Fibroblast of skin of right quadriceps (primary cell): ENCODE results near the gene PAXIP1.
"Not testable (repeated sequence)": the region's sequence is repeated elsewhere in the genome, so short reads cannot be mapped to it uniquely, and the experiment has no call there.

Experiments
- DNase-seq: peaks from one replicate; pipeline ENCODE4 v3.0.0-alpha.2; 2013

PAXIP1 gene

DNA sequence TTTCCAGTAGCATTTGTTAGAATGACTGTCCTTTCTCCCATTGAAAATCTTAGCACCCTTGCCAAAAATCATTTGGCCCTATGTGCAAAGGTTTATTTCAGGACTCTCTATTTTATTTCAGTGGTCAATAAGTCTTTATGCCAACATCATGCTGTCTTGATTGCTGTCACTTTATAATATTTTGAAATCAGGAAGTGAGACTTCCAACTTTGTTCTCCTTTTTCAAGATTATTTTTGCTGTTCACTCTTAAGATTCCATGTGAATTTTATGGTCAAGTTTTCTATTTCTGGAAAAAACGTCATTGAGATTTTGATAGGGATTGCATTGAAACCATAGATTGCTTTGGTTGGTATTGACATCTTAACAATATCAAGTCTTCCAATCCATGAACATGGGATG lies 65.1 kb downstream of the PAXIP1 start:
- DNase-seq = no peak

GRCh38 chr7:154934353-154934952 lies 68.5 kb downstream of the PAXIP1 start:
- DNase-seq = not testable (repeated sequence)

DNA sequence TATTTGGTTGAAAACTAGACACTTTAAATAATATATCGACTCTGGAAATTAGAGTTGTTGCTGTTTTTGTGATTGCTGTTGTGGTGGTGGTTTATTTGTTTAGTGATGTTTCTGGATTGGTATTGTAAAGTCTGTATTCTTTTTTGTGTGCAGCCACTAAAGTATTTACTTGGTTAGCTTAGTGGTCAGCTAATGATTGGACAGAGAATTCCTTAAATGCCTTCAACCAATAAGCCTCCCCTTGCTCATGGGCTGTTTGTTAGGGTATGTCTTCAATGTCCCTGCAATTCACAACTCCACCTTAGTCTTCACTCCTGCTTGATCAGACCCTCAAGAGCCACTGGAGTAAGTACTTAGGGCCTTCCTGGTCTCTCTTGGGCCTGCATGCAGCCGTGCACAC lies 71.0 kb downstream of the PAXIP1 start:
- no peak for DNase-seq

- no peak for DNase-seq
These were observed 73.8 kb downstream of the PAXIP1 start for GRCh38 chr7:154929006-154929726.

DNA sequence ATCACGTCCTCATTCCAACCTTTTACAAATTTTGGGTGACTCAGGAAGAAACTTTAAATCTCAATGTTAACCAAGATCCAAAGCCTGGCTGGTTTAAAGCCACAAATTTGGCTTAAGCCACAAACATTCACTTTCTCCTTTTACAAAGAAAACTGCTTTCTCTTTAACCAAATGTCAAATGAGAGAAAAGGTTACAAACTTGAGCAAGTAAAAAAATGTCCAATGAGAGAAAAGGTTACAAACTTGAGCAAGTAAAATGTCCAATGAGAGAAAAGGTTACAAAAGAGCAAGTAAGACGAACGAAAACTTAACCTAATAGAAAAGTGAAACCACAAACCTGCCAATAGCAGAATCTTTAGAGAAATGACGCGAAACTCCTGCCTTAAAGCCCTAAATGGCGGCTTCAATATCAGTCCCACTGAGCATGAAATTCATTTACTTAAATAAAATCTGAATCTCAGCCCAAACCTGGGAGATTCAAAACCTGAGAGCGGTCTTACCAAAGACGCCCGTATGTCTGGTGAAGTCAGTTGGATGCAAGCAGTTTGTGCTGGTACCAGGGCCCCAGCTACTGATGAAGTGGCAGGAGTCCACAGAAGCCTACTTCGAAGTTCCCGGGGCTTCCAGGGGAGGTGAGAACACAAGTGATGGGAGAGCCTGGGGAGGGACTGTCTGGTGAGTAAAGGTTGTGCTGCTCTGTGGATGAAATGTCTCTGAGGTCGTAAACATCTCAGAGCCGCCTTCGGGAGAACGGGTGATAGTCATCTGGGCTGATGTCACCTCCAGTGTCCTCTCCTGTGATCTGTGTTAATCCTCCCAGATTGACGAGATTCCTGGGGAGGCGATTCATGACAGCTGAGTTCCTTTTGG lies 74.6 kb downstream of the PAXIP1 start:
- DNase-seq = peak; percentile 95

GRCh38 chr7:154927624-154928125 lies 75.2 kb downstream of the PAXIP1 start:
- peak; percentile 80 for DNase-seq

DNA sequence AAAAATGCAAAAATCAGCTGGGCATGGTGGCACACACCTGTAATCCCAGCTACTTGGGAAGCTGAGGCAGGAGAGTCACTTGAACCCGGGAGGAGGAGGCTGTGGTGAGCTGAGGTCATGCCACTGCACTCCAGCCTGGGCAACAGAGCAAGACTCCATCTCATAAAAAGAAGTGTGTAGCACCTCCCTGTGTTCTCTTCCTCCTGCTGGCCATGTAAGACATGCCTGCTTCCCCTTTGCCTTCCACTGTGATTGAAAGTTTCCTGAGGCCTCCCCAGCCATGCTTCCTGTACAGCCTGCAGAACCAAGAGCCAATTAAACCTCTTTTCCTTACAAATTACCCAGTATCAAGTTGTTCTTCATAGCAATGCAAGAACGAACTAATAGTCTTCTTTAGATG lies 80.5 kb downstream of the PAXIP1 start:
- not testable (repeated sequence) for DNase-seq

DNA sequence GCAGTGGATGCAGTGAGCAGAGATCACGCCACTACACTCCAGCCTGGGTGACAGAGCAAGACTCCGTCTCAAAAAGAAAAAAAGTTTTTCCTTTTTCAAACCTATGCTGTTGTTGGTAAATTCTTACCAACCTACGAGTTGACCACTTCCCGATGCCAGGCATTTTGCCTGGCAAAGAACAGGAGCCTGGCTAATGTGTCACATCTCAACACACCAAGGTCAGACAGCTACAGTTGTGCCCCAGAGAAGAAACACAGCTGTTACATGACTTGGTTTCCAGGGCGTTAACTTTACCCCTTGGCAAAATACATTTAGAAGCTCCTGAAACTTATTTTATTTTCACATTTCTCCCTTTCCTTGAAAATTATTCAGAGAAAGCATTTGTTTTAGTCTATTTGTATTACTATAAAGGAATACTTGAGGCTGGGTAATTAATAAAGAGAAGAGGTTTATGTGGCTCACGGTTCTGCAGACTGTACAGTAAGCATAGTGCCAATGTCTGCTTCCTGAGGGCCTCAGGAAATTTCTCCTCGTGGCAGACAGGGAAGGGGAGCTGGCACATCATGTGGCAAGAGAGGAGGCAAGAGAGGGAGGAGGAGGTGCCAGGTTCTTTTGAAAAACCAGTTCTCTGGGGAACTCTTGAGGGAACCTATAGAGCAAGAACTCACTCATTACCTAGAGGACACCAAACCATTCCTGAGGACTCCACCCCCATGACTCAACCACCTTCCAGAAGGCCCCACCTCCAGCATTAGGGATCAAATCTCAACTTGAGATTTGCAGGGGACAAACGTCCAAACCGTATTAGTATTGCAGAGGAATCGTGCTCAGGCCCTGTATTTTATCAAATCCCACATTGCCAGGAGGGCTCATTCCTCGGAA lies 83.3 kb downstream of the PAXIP1 start:
- DNase-seq = no peak

GRCh38 chr7:154918741-154919140 lies 84.2 kb downstream of the PAXIP1 start:
- DNase-seq = no peak

- no peak for DNase-seq
These were observed 84.7 kb downstream of the PAXIP1 start for GRCh38 chr7:154918266-154918665.

DNA sequence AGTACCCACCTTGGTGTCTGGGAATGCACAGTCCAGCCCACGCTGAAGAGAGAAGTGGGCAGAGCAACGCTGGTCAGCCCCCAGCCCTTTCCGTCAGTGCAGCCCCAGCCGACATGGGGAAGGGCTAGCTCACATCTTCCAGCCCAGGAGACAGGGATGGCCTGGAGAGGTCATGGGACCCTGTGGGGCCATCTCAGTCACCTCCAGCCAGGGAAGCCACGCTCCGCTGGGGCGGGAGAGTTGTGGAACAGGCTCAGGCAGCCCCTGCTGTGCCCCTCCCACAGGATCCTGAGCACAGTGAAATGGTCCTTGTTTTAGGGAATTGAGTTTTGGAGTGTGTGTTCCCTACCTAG lies 85.1 kb downstream of the PAXIP1 start:
- no peak for DNase-seq

DNA sequence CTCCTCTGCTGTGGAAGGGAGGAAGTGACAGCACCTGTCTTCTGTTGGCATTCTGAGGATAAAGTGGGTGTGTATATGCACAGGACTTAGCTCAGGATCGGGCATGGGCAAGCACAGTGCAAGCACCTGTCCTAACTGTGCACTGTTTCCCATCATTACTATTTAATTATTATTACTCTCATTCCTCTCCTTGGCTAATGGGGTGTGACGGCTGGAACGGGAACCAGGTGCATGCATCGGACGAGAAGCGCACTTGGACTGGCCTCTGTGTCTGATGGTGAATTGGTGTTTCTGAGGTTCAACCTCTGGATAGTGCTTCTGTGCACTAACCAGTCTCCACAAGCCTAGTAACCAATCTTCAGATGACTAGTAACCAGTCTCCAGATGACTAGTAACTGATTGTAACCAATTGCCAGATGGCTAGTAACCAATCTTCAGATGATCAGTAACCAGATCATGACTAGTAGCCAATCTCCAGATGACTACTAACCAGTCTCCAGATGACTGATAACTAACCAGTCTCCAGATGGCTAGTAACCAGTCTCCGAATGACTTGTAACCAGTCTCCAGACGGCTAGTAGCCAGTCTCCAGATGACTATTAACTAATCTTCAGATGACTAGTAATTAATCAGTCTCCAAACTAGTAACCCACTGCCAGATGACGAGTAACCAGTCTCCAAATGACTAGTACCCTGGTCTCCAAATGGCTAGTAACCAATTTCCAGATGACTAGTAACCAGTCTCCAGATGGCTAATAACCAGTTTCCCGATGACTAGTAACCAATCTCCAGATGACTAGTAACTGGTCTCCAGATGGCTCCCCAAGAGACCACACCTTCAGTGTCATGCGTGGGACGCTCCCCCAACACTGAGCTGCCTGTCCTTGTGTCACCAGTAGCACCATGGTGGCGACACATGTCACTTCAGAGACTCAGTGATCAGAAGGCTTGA lies 85.8 kb downstream of the PAXIP1 start:
- DNase-seq = no peak

DNA sequence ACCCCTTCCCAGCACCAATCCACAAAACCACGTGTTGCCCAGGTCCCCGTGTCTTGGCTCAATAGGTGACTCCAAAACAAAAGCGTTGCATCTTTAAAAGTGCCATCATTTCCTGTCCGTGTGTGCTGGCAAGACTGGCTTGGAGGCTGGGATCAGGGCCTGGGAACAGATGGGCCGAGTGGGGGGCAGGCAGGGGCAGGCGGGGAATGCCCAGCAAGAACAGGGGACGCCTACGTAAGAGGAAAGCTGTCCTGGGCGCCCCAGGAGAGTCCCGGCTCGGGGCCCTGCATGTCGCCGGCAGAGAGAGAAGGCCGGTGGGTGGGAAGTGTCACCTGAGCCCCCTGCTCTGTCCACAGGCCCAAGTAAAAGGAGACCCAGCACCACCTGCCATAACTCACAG lies 86.5 kb downstream of the PAXIP1 start:
- DNase-seq = no peak

GRCh38 chr7:154915600-154915999 lies 87.3 kb downstream of the PAXIP1 start:
- no peak for DNase-seq

DNA sequence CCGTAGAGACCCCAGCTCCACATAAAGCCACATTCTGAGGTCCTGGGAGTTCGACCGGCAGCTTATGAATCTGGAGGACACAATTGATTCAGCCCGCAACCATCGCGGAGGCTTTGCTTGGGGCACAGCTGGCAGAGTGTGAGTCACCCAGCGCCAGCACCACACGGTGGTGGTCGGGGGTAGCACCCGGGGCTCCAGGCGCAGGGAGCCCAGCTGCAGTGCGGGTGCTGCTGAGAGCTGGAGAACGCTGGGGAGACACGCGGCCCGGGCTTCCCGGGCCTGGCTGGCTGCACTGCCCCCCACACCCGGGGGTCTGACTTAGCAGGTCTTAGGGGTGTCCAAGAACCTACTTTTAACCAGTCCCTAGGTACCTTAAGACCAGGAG lies 87.9 kb downstream of the PAXIP1 start:
- no peak for DNase-seq

- DNase-seq = no peak
These were observed 88.5 kb downstream of the PAXIP1 start for GRCh38 chr7:154914308-154914995.

DNA sequence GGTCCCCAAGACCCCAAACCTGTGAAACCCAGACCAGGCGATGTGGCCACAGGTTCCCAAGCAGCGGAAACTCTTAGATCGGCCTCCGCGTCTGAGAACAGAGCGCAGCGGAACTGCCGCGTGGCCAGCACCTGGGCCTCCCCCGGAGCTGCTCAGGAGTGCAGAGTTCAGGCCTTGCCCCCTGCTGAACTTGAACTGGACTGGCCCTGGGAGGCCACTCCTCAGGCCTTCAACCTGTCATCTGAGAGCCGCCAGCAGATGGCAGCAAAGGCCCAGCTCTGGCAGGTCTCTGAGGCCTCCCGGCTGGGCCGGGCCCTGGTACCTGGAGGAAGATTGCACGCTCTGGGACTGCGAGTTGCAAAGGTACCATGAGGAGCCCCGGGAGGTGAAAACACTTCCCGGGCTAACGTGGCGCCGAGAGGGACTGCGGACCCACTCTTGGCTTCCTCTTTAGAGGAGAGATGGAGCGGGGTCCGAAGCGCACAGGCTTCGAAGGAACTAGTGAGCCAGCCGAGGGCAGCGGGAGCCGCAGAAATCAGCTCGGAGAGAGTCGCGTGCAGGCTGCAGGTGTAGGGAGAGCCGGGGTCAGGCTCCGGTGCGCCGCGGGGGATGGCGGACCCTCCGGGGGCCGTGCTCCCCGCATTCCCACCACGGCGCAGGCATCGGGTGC lies 89.2 kb downstream of the PAXIP1 start:
- peak; percentile 54 for DNase-seq

- no peak for DNase-seq
These were observed 89.9 kb downstream of the PAXIP1 start for GRCh38 chr7:154912871-154913637.

DNA sequence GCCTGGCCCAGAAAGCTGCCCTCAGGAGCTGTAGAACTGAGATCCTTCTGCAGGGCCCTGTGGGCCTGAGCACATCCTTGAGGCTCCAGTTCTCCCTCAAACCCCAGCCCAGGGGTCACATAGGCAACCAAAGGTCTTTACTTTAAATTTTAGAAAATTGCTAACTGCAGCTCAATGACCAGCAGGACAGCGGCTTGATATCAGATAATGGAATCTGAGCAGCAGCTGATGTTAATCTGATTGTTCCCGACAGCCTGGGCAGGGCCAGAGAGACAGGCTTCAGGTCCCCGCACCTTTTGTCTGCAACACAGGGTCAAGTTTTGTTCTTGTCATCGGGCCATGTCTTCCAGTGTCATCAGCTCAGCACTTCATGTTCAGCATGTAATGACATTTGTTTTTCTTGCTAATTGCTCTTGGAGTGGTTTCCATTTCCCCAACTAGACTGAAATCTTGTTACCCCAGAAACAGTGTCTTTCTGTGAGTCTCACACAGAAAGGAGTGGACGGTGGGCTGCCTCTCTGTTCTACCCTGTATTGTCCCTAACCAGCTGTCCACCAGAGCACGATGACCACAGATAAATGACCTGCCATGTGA lies 91.0 kb downstream of the PAXIP1 start:
- no peak for DNase-seq
